AG20443 (cell line): Measurements from ENCODE around the gene DIPK2A.

ENCODE experiments used
- DNase-seq: peaks from one replicate; pipeline ENCODE4 v3.0.0; 2012; ENCODE audit warnings: low spot score, mixed read lengths

Gene DIPK2A

GRCh38 chr3:143974271-143975238 is 2.9 kb downstream of the DIPK2A start:
- DNase-seq, result no peak

- DNase-seq, result peak; percentile 20
Observed at GRCh38 chr3:143975554-143976152, 4.0 kb downstream of the DIPK2A start.

GRCh38 chr3:143977341-143978262 is 6.0 kb downstream of the DIPK2A start:
- no peak for DNase-seq

GRCh38 chr3:143978263-143978631 is 6.6 kb downstream of the DIPK2A start:
- DNase-seq, result no peak

- DNase-seq, result no peak
Observed at GRCh38 chr3:143979041-143979440, 7.4 kb downstream of the DIPK2A start.

GRCh38 chr3:143979813-143980212 is 8.2 kb downstream of the DIPK2A start:
- no peak for DNase-seq

- DNase-seq, result no peak
Observed at GRCh38 chr3:143988306-143988705, 16.7 kb downstream of the DIPK2A start.

GRCh38 chr3:143989461-143989860 is 17.8 kb downstream of the DIPK2A start:
- no peak for DNase-seq

GRCh38 chr3:143991713-143992112 is 20.1 kb downstream of the DIPK2A start:
- no peak for DNase-seq

GRCh38 chr3:143998266-143998665 is 26.6 kb downstream of the DIPK2A start:
- DNase-seq, result no peak

- no peak for DNase-seq
Observed at GRCh38 chr3:144003051-144003450, 31.4 kb downstream of the DIPK2A start.

- no peak for DNase-seq
Observed at GRCh38 chr3:144010371-144010770, 38.7 kb downstream of the DIPK2A start.

- DNase-seq, result no peak
Observed at GRCh38 chr3:144011251-144011799, 39.7 kb downstream of the DIPK2A start.

- no peak for DNase-seq
Observed at GRCh38 chr3:144015133-144015532, 43.5 kb downstream of the DIPK2A start.

- peak; percentile 62 for DNase-seq
Observed at GRCh38 chr3:144018776-144019175, 47.2 kb downstream of the DIPK2A start.
